ENCODE measurements around the gene CD55.

DNA sequence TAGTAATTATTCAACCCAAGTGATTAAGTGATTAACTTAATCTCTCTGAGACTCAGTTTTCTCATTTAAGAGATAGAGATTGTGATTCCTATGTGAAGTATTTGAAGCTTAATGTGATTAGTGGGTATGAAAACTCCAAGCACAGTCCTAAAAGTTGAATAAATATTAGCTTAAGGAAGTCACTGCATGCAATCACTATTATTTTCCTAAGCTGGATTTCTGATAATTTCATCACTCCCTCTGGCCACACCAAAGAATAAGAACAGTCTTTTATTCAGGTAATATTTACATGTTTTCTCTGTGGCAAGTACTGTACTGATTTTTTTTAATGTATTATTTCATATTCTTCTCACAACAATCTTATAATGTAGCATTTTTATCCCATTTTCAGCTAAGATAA lies 31.1 kb downstream of the CD55 start:
- TF ChIP-seq POLR2A (IDR thresholded peaks at IDR 0.05; ENCODE audit: insufficient read depth in 1 of 2, low read depth in 2 of 2, low read length in 2 of 2): no peak
- TF ChIP-seq CTCF (CRISPR knock-in tag; IDR thresholded peaks at IDR 0.05): no peak
- TF ChIP-seq, protein P1, sequence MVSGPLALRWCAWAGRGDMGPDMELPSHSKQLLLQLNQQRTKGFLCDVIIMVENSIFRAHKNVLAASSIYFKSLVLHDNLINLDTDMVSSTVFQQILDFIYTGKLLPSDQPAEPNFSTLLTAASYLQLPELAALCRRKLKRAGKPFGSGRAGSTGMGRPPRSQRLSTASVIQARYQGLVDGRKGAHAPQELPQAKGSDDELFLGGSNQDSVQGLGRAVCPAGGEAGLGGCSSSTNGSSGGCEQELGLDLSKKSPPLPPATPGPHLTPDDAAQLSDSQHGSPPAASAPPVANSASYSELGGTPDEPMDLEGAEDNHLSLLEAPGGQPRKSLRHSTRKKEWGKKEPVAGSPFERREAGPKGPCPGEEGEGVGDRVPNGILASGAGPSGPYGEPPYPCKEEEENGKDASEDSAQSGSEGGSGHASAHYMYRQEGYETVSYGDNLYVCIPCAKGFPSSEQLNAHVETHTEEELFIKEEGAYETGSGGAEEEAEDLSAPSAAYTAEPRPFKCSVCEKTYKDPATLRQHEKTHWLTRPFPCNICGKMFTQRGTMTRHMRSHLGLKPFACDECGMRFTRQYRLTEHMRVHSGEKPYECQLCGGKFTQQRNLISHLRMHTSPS (CRISPR knock-in tag; IDR thresholded peaks at IDR 0.05; ENCODE audit: low read depth): no peak
- no peak for TF ChIP-seq NR1H2 (CRISPR knock-in tag; IDR thresholded peaks at IDR 0.05; ENCODE audit: borderline replicate concordance, low read depth)
- no peak for TF ChIP-seq MXI1 (IDR thresholded peaks at IDR 0.05; ENCODE audit: borderline replicate concordance, low read depth, low read length)
- TF ChIP-seq ZNF747 (CRISPR knock-in tag; IDR thresholded peaks at IDR 0.05; ENCODE audit: borderline replicate concordance): no peak
- TF ChIP-seq ERF (CRISPR knock-in tag; IDR thresholded peaks at IDR 0.05): no peak
- no peak for TF ChIP-seq ZNF512 (CRISPR knock-in tag; IDR thresholded peaks at IDR 0.05)
- TF ChIP-seq SIN3A (IDR thresholded peaks at IDR 0.05; ENCODE audit: borderline replicate concordance, low read depth, low read length): no peak
- no peak for TF ChIP-seq ATF2 (CRISPR knock-in tag; IDR thresholded peaks at IDR 0.05)
- TF ChIP-seq ZNF562 (CRISPR knock-in tag; IDR thresholded peaks at IDR 0.05; ENCODE audit: borderline replicate concordance): no peak
- TF ChIP-seq GZF1 (CRISPR knock-in tag; IDR thresholded peaks at IDR 0.05): no peak
- no peak for TF ChIP-seq ZNF230 (CRISPR knock-in tag; IDR thresholded peaks at IDR 0.05)
- no peak for TF ChIP-seq ZNF510 (CRISPR knock-in tag; IDR thresholded peaks at IDR 0.05; ENCODE audit: low read depth)
